Measurements from ENCODE around the gene ANKRD13B. TPM values are rescaled to one million over a fixed set of nuclear protein-coding genes. Genes with fewer than 3 reads are reported as not detected.

Gene ANKRD13B
- total RNA-seq, 1 experiment from 2014 or later, result 10.4 TPM

DNA sequence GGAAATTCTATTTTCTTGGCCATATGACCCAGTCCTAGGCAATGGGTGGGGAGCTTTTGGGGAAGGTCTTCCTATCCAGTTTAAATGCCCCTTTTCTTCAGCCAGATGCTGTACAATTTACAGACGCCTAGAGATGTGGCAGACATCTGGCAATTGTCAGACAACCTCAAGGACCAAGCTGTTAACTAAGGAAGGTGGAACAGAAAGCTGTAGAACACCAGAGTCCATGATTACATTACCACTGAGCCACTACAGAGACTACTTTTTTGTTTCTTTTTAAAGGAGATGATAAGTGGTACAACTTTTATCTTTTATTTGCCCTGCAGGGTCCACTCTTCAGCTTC, 50.9 kb downstream of the ANKRD13B start:
- BruUV-seq (replicated peaks), result no TSS peak
- Mint-ChIP-seq H3K9me3 (ENCODE audit: unreplicated experiment) (no peaks in the 10 kb centered on the region), H3K4me3 (ENCODE audit: unreplicated experiment) (no peak overlapping the region), H3K27ac (ENCODE audit: unreplicated experiment) (no peak overlapping the region), H3K36me3 (ENCODE audit: insufficient read depth, unreplicated experiment) (peaks cover 16% of the 10 kb centered on the region), H3K4me1 (ENCODE audit: low read depth, unreplicated experiment) (no peaks in the 10 kb centered on the region), H3K27me3 (ENCODE audit: insufficient read depth, unreplicated experiment) (no peaks in the 10 kb centered on the region)
- TF ChIP-seq, protein P1, sequence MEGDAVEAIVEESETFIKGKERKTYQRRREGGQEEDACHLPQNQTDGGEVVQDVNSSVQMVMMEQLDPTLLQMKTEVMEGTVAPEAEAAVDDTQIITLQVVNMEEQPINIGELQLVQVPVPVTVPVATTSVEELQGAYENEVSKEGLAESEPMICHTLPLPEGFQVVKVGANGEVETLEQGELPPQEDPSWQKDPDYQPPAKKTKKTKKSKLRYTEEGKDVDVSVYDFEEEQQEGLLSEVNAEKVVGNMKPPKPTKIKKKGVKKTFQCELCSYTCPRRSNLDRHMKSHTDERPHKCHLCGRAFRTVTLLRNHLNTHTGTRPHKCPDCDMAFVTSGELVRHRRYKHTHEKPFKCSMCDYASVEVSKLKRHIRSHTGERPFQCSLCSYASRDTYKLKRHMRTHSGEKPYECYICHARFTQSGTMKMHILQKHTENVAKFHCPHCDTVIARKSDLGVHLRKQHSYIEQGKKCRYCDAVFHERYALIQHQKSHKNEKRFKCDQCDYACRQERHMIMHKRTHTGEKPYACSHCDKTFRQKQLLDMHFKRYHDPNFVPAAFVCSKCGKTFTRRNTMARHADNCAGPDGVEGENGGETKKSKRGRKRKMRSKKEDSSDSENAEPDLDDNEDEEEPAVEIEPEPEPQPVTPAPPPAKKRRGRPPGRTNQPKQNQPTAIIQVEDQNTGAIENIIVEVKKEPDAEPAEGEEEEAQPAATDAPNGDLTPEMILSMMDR (IDR thresholded peaks at IDR 0.05; ENCODE audit: insufficient read depth in 1 of 2, low read depth in 1 of 2, low read length in 1 of 2, severe bottlenecking in 1 of 2, unreplicated experiment in 1 of 2), result no peak
- Histone ChIP-seq H3K9me3 (no peaks in the 10 kb centered on the region), H3K27me3 (replicated peaks; ENCODE audit: control insufficient read depth, insufficient read depth, low read length) (no peaks in the 10 kb centered on the region), H3K36me3 (ENCODE audit: control insufficient read depth, insufficient read depth, low read length) (no peaks in the 10 kb centered on the region), H3K4me3 (ENCODE audit: low read depth, low read length) (no peak overlapping the region), H3K4me1 (peaks cover 12% of the 10 kb centered on the region)
- POLR2A ChIA-PET, result no interaction called here
- DNase-seq, result no peak
- CTCF ChIA-PET, result no interaction called here
- intact Hi-C loops (cut with micrococcal nuclease; ENCODE audit: unreplicated experiment), result no loop called here

DNA sequence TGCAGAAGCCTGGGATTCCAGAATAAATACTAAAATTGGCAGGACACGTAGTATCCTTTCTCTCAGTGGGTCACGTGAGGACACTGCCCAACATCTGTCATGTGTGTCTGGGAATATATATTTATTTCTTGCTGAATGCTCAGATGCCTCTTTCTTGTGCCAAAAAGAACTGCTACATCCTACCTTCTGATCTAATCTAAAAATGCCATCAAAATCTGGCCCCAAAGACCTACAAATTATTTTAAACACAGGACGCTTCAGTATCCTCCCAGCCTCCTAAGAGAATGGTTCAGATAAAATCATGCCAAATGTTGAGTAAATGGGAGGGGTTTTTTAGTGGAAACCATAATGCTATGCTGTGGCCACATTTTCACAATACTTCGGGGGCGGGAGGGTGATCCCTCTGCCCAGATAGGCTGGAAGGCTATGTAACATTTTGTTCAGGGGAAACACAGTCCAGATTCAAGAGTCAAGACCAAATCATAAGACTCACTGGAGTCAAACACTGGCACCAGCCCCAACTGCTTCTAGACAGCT, 52.7 kb downstream of the ANKRD13B start:
- TF ChIP-seq, protein P1 (IDR thresholded peaks at IDR 0.05; ENCODE audit: insufficient read depth in 1 of 2, low read depth in 1 of 2, low read length in 1 of 2, severe bottlenecking in 1 of 2, unreplicated experiment in 1 of 2), result no peak
- Histone ChIP-seq H3K27me3 (replicated peaks; ENCODE audit: control insufficient read depth, insufficient read depth, low read length) (no peaks in the 10 kb centered on the region), H3K4me3 (ENCODE audit: low read depth, low read length) (no peak overlapping the region), H3K4me1 (peaks cover 6% of the 10 kb centered on the region; the same call in 1 of the 2 replicates), H3K9me3 (no peaks in the 10 kb centered on the region), H3K36me3 (ENCODE audit: control insufficient read depth, insufficient read depth, low read length) (no peaks in the 10 kb centered on the region)
- H3K4me3 Mint-ChIP-seq (ENCODE audit: unreplicated experiment), result no peak overlapping the region
- POLR2A ChIA-PET, result no interaction called here
- intact Hi-C loops (cut with micrococcal nuclease; ENCODE audit: unreplicated experiment), result no loop called here
- no peak overlapping the region for H3K27ac Mint-ChIP-seq (ENCODE audit: unreplicated experiment)
- no peaks in the 10 kb centered on the region for H3K4me1 Mint-ChIP-seq (ENCODE audit: low read depth, unreplicated experiment)
- H3K9me3 Mint-ChIP-seq (ENCODE audit: unreplicated experiment), result no peaks in the 10 kb centered on the region
- BruUV-seq (replicated peaks), result no TSS peak
- no peaks in the 10 kb centered on the region for H3K27me3 Mint-ChIP-seq (ENCODE audit: insufficient read depth, unreplicated experiment)
- DNase-seq, result no peak
- peaks cover 10% of the 10 kb centered on the region for H3K36me3 Mint-ChIP-seq (ENCODE audit: insufficient read depth, unreplicated experiment)
- CTCF ChIA-PET, result no interaction called here

DNA sequence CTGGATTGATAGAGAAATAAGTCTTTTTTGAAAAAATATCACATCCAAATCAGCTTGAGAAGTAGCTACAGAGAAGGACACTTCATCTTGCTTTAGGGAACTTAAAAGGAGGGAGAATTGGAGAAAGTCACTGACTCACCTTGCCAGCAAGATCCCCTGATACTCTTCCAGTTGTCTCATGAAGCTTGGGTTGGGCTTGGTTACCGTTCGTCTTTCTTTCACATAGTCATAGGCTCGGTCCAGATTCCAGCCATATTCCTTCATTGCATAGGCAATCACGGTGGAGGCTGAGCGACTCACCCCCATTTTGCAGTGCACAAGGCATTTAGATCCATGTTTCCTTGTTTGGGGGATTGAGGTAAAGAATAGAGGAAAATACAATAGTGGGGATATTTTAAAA, 55.1 kb downstream of the ANKRD13B start:
- Histone ChIP-seq H3K36me3 (ENCODE audit: control insufficient read depth, insufficient read depth, low read length) (no peaks in the 10 kb centered on the region), H3K4me1 (peaks cover 6% of the 10 kb centered on the region; the same call in 1 of the 2 replicates), H3K9me3 (no peaks in the 10 kb centered on the region), H3K27me3 (replicated peaks; ENCODE audit: control insufficient read depth, insufficient read depth, low read length) (no peaks in the 10 kb centered on the region), H3K4me3 (ENCODE audit: low read depth, low read length) (no peak overlapping the region)
- Mint-ChIP-seq H3K36me3 (ENCODE audit: insufficient read depth, unreplicated experiment) (peaks cover 16% of the 10 kb centered on the region), H3K27ac (ENCODE audit: unreplicated experiment) (no peak overlapping the region), H3K4me1 (ENCODE audit: low read depth, unreplicated experiment) (no peaks in the 10 kb centered on the region), H3K27me3 (ENCODE audit: insufficient read depth, unreplicated experiment) (no peaks in the 10 kb centered on the region), H3K4me3 (ENCODE audit: unreplicated experiment) (no peak overlapping the region), H3K9me3 (ENCODE audit: unreplicated experiment) (no peaks in the 10 kb centered on the region)
- ChIA-PET POLR2A (interaction anchor here (0.5 kb wide), 1 partner anchor 113 kb away, joined by 5 read pairs; no protein-coding TSS in a partner anchor), CTCF (interaction anchor here (0.6 kb wide), 1 partner anchor 130 kb away, joined by 3 read pairs; no protein-coding TSS in a partner anchor)
- TF ChIP-seq, protein P1 (IDR thresholded peaks at IDR 0.05; ENCODE audit: insufficient read depth in 1 of 2, low read depth in 1 of 2, low read length in 1 of 2, severe bottlenecking in 1 of 2, unreplicated experiment in 1 of 2), result no peak
- intact Hi-C loops (cut with micrococcal nuclease; ENCODE audit: unreplicated experiment), result no loop called here
- BruUV-seq (replicated peaks), result no TSS peak
- no peak for DNase-seq

Data from Caco-2 (cell line).